HG03439 (cell line): ENCODE results near the gene SDK1.
"Not testable (repeated sequence)": the region's sequence is repeated elsewhere in the genome, so short reads cannot be mapped to it uniquely, and the experiment has no call there.

Experiments
- ATAC-seq: cut with Tn5 transposase; IDR thresholded peaks from one replicate; pipeline ENCODE4 v1.9.1; 2021; ENCODE audit warnings: mild to moderate bottlenecking, moderate library complexity; ENCODE audit not compliant: unreplicated experiment

SDK1 gene

GRCh38 chr7:4270941-4271715 lies 970.1 kb downstream of the SDK1 start:
- ATAC-seq: no peak

- no peak for ATAC-seq
Measured at GRCh38 chr7:4271716-4272015, 970.6 kb downstream of the SDK1 start.

GRCh38 chr7:4272141-4272540 lies 971.1 kb downstream of the SDK1 start:
- ATAC-seq: no peak

GRCh38 chr7:4273566-4274230 lies 972.6 kb downstream of the SDK1 start:
- no peak for ATAC-seq

GRCh38 chr7:4274286-4274685 lies 973.2 kb downstream of the SDK1 start:
- ATAC-seq: no peak

- no peak for ATAC-seq
Measured at GRCh38 chr7:4277936-4278335, 976.9 kb downstream of the SDK1 start.

GRCh38 chr7:4279216-4279615 lies 978.2 kb downstream of the SDK1 start:
- no peak for ATAC-seq

- no peak for ATAC-seq
Measured at GRCh38 chr7:4281231-4281993, 980.4 kb downstream of the SDK1 start.

- no peak for ATAC-seq
Measured at GRCh38 chr7:4282434-4283223, 981.6 kb downstream of the SDK1 start.

GRCh38 chr7:4286351-4286750 lies 985.3 kb downstream of the SDK1 start:
- ATAC-seq: no peak

- no peak for ATAC-seq
Measured at GRCh38 chr7:4288791-4289394, 987.8 kb downstream of the SDK1 start.

- ATAC-seq: no peak
Measured at GRCh38 chr7:4297165-4297917, 996.3 kb downstream of the SDK1 start.

GRCh38 chr7:4297918-4298219 lies 996.8 kb downstream of the SDK1 start:
- ATAC-seq: no peak

- ATAC-seq: no peak
Measured at GRCh38 chr7:4299431-4299830, 998.4 kb downstream of the SDK1 start.

GRCh38 chr7:4302203-4302905 lies 1001.3 kb downstream of the SDK1 start:
- ATAC-seq: no peak

GRCh38 chr7:4307316-4308204 lies 1006.5 kb downstream of the SDK1 start:
- no peak for ATAC-seq

- ATAC-seq: no peak
Measured at GRCh38 chr7:4308205-4308590, 1007.1 kb downstream of the SDK1 start.

GRCh38 chr7:4313911-4314310 lies 1012.9 kb downstream of the SDK1 start:
- not testable (repeated sequence) for ATAC-seq

- not testable (repeated sequence) for ATAC-seq
Measured at GRCh38 chr7:4314316-4314715, 1013.3 kb downstream of the SDK1 start.
